ENCODE data around the gene MSRB1. TPM values are rescaled to one million over a fixed set of nuclear protein-coding genes. Genes with fewer than 3 reads are reported as not detected.

The MSRB1 gene
- total and polyA plus RNA-seq, 2 of the 13 experiments (the other 11 are each of a cell fraction or from before 2014, with no cell fraction given): 32.1 to 75.4 TPM

- ATAC-seq (no peak), DNase-seq (ENCODE audit: low spot score) (no peak), FAIRE-seq (no peak)
- Histone ChIP-seq H3K36me3 (replicated peaks in 1 of 2; ENCODE audit: control insufficient read depth in 1 of 2, insufficient read depth in 2 of 2, low read length in 2 of 2) (no peaks in the 10 kb centered on the region), H4K20me1 (ENCODE audit: insufficient read depth, low read length) (0 out of 2 replicates have a peak, but pooled peaks cover 2% of the 10 kb centered on the region), H3K4me2 (ENCODE audit: low read depth, low read length) (no peak overlapping the region), H2AFZ (ENCODE audit: low read length) (no peak overlapping the region), H3K27ac (ENCODE audit: extremely low read length, insufficient read depth, low read length) (no peak overlapping the region), H3K27me3 (ENCODE audit: control insufficient read depth in 1 of 2, insufficient read depth in 2 of 2, low read length in 2 of 2) (peaks cover 32 to 69% of the 10 kb centered on the region in 2 experiments), H3K79me2 (ENCODE audit: insufficient read depth, low read length) (no peaks in the 10 kb centered on the region), H3K4me1 (ENCODE audit: insufficient read depth, low read length) (peaks cover 9% of the 10 kb centered on the region), H3K9me3 (ENCODE audit: low read length) (no peaks in the 10 kb centered on the region), H3K9ac (ENCODE audit: insufficient read depth, low read depth, low read length) (no peak overlapping the region), H3K4me3 (replicated peaks in 1 of 3; ENCODE audit: insufficient read depth in 1 of 3, low read depth in 2 of 3, low read length in 3 of 3) (no peak overlapping the region)
- intact Hi-C loops (cut with micrococcal nuclease; ENCODE audit: unreplicated experiment): no loop called here
- POLR2A ChIA-PET: no interaction called here
- in situ Hi-C loops (cut with HindIII; ENCODE audit: extremely low pct_ligation_motif_present, low pct_unique_long_range_greater_than_20kb): no loop called here
- CTCF ChIA-PET (ENCODE audit: low intra/inter-chr PET ratio, low total read pairs): no interaction called here
- BruUV-seq (replicated peaks): no TSS peak
- WGBS (ENCODE audit: low lambda C conversion rate): 10% methylated on average over 7 of the region's 8 CpGs
- no peak for TF ChIP-seq DBP (CRISPR knock-in tag; IDR thresholded peaks at IDR 0.05; ENCODE audit: not compliant biosample characterization)
- TF ChIP-seq STAT5B (CRISPR knock-in tag; IDR thresholded peaks at IDR 0.05): no peak
- TF ChIP-seq FOXA3 (CRISPR knock-in tag; IDR thresholded peaks at IDR 0.05): no peak
- no peak for TF ChIP-seq ZHX2 (IDR thresholded peaks at IDR 0.05; ENCODE audit: low read depth)
- TF ChIP-seq ZHX2 (CRISPR knock-in tag; IDR thresholded peaks at IDR 0.05; ENCODE audit: borderline replicate concordance): no peak
- no peak for TF ChIP-seq ZNF33A (CRISPR knock-in tag; IDR thresholded peaks at IDR 0.05; ENCODE audit: borderline replicate concordance)
- no peak for TF ChIP-seq MLXIP (CRISPR knock-in tag; IDR thresholded peaks at IDR 0.05; ENCODE audit: borderline replicate concordance)
- TF ChIP-seq SUZ12 (IDR thresholded peaks at IDR 0.05; ENCODE audit: low read depth, low read length): no peak
- TF ChIP-seq ZNF687 (CRISPR knock-in tag; IDR thresholded peaks at IDR 0.05): no peak
- no peak for TF ChIP-seq ZNF230 (CRISPR knock-in tag; IDR thresholded peaks at IDR 0.05)
- TF ChIP-seq TBL1XR1 (IDR thresholded peaks at IDR 0.05; ENCODE audit: borderline replicate concordance, low read length, partially characterized antibody): no peak
Measured at GRCh38 chr16:1914988-1915387, 28.0 kb downstream of the MSRB1 start.

All from HepG2 (cell line).